ENCODE results near the gene KCNH4.

The KCNH4 gene

GRCh38 chr17:42138749-42139492 is 42.0 kb downstream of the KCNH4 start:
- no peak for DNase-seq (ENCODE audit: low read depth in 2 of 3, low spot score in 1 of 3)

DNA sequence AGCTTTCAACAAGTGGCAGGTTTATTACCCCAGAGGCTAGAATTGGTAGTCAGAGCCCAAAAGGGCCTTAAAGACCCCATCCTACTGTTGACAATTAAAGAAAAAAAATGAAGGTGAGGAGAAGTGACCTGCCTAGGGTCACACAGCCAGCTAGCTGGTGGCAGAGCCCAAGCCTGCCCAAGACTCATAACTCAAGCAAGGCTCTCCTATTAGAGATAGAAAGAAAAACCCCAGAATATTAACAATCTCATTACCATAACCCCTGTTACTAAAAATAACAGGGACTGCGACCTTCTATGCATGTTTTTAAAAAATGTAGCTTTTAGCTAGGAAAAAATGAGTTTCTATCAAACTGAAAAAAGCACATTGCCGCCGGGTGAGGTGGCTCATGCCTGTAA is 44.3 kb downstream of the KCNH4 start:
- DNase-seq (ENCODE audit: low read depth in 2 of 3, low spot score in 1 of 3), result no peak

DNA sequence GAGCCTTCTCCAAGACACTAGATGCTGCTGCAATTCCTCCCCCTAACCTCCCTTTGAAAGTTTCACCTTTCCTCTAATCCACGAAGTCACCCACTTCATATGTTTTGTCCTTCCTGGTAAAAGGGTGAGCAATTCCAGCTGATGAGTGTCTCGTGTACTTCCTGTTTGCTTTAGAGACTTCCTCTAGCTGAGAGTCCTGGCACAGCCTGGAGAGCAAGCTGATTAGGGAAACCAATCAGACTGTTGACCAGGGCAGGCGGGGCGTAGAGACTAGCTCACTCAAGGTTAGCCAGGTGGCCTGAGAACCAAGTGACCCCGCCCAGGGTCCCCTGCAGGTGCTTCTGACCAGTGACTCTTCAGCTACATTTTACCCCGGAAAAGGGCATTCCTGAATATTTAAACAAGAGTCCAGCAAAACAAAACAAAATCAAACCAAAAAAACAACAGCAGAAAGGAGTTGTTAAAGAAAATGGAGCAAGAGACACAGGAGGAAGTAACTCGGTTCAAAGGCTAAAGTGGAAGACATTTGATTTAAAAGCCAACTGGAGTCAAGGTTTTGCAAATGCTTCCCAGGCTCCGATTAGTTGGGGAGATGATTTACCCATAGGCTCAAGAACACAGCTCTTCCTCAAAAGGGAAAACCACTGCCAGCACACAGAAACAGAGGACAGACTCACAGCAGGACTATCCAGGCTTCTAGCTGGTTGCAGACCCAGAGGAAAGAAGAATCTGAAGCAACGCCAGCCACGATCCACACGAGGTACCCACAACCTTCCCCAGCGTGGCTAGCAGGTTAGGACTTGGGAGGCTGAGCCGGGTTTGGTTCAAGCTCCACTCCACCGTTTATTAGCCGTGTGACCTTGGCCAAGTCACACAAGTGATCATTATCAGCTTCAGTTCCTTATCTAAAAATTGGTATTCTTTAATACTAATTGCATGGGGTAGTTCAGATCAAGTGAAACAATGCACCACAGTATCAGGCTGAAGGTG is 45.0 kb downstream of the KCNH4 start:
- no peak for DNase-seq (ENCODE audit: low read depth in 2 of 3, low spot score in 1 of 3)

DNA sequence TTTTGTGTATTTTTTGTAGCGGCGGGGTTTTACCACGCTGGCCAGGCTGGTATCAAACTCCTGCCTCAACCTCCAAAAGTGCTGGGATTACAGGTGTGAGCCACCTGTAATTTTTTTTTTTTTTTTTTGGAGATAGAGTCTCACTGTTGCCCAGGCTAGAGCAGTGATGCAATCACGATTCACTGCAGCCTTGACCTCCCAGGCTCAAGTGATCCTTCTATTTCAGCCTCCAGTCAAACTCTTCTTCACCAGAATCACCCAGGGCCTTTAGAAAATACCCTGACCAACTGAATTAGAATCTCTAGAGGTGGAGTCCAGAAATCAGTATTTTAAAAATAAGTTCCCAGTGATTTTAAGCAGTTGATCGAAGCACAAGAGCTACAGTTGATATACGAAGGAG is 45.8 kb downstream of the KCNH4 start:
- DNase-seq (ENCODE audit: low read depth in 2 of 3, low spot score in 1 of 3), result no peak

DNA sequence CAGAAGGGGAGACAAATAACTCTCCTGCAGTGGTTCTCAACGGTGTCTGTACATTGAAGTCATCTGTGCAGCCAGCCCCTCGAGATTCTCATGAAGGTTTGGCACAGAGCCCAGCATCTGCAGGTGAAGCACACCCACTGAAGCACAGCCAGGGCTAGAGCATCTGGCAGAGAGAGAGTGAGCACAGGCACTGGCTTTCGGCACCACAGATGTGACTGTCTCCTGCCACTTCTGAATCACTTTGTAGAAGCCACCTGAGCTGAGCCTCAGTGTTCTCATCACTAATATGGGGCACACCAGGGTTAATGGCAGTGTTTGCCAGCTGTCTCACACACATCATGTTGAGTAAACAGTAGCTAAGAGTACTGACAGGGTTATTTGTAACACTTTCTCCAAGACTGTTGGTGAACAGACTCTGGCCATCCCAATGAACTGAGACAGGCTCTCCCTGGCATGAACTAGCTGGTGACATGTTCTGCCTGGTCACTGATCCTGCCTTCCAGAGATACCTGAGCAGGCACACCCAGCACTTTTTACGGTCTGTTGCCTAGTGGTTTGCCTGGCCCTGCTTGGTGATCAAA is 47.4 kb downstream of the KCNH4 start:
- DNase-seq (ENCODE audit: low read depth in 2 of 3, low spot score in 1 of 3), result no peak

- peak in 1 of 3 donors; percentile 37 for DNase-seq (ENCODE audit: low read depth in 2 of 3, low spot score in 1 of 3)
Observed at GRCh38 chr17:42132941-42133340, 48.0 kb downstream of the KCNH4 start.

DNA sequence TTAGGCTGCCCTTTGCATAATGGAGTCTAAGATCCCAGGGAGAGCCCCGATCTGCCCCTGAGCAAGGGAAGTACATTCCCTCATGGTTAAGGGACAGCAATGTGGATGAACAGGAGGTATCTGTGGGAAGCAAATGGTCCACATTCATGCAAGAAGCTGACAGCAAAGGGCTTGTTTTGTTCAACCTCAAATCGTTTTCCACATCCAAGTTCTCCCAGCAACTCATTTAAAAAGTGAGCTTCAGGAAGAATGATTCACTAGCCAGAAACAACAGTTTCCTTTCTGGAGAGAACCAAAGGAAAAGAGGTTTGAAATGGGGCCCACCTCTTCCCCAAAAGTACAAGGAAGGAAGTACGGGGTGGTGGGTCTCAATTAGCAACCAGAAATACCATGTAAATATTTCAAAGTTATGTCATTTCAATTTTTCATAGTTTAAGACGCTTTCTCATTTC is 48.9 kb downstream of the KCNH4 start:
- no peak for DNase-seq (ENCODE audit: low read depth in 2 of 3, low spot score in 1 of 3)

DNA sequence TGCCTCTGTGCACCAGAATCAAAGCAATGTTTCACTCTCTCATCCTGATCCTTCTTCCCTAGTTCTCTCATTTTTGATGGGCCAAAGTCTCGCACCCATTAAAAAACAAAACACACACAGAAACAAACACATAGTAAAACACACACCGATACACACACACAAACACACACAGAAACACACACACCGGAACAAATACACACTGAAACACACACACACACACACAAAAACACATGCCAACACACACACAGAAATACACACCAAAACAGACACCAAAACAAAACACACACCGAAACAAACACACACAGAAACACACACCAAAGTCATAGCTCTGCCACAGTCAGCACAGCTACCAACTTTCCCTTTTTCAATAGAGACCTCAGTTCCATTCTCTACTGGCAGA is 49.7 kb downstream of the KCNH4 start:
- no peak for DNase-seq (ENCODE audit: low read depth in 2 of 3, low spot score in 1 of 3)

GRCh38 chr17:42130310-42130936 is 50.5 kb downstream of the KCNH4 start:
- no peak for DNase-seq (ENCODE audit: low read depth in 2 of 3, low spot score in 1 of 3)

DNA sequence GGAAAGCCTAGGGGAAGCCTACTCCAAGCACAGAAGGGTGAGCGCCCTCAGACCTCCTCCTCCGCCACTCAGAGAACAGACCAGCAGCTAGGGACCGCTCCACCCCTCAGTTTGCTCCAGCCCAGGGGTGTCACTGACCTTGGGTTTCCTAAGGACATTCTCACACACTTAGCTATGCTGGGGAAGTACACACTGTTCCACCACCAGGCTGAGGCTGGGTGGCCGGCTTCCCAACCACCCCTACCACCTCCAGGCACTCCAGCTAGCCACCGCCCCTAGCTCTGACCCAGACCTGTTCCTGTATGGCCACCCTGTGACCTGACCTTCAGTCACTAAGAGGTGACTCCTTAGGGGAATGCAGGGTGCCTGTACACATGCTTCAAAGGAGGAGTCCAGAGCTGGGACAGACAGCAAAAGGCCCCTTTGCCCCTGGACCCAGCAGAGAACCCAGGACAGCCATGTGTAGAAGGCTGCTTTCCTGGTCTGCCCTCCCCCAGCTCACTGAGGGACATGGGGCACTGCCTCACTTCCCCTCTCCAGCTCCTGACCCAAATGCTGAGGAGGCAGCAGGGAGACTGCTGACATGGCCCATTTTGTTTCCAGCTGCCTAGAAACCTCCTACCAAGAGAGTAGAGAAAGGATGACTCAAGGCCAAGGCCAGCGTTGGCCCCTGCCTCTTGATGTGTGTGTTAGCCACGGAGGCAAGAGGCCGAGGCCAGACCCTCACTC is 51.7 kb downstream of the KCNH4 start:
- DNase-seq (ENCODE audit: low read depth in 2 of 3, low spot score in 1 of 3), result no peak

GRCh38 chr17:42127414-42127813 is 53.5 kb downstream of the KCNH4 start:
- DNase-seq (ENCODE audit: low read depth in 2 of 3, low spot score in 1 of 3), result no peak

DNA sequence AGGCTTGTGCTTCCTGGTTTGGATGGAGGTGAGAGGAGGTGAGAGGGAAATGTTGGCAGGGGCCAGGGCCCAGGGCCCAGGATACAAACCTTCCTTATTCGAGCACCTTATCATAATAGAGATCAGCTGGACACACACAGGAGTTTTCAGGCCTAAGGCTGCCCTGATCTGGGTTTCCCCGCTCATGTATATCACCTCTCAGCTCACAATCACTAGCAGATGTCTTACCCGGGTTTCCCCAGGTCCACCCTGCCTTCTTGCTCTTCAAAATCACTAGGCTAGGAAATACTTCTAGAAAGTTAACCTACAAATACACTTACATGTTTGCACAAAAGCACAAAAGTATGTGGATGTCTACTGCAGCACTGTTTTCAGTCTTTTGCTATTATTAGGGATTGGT is 54.1 kb downstream of the KCNH4 start:
- no peak for DNase-seq (ENCODE audit: low read depth in 2 of 3, low spot score in 1 of 3)

- no peak for DNase-seq (ENCODE audit: low read depth in 2 of 3, low spot score in 1 of 3)
Observed at GRCh38 chr17:42125565-42125964, 55.4 kb downstream of the KCNH4 start.

- no peak for DNase-seq (ENCODE audit: low read depth in 2 of 3, low spot score in 1 of 3)
Observed at GRCh38 chr17:42124256-42124655, 56.7 kb downstream of the KCNH4 start.

- no peak for DNase-seq (ENCODE audit: low read depth in 2 of 3, low spot score in 1 of 3)
Observed at GRCh38 chr17:42122371-42123303, 58.3 kb downstream of the KCNH4 start, which contains the start of gene HSPB9. Gene HSPB9 (plus strand): TSS chr17:42122804. CDS start chr17:42122851, 47 bp downstream.

DNA sequence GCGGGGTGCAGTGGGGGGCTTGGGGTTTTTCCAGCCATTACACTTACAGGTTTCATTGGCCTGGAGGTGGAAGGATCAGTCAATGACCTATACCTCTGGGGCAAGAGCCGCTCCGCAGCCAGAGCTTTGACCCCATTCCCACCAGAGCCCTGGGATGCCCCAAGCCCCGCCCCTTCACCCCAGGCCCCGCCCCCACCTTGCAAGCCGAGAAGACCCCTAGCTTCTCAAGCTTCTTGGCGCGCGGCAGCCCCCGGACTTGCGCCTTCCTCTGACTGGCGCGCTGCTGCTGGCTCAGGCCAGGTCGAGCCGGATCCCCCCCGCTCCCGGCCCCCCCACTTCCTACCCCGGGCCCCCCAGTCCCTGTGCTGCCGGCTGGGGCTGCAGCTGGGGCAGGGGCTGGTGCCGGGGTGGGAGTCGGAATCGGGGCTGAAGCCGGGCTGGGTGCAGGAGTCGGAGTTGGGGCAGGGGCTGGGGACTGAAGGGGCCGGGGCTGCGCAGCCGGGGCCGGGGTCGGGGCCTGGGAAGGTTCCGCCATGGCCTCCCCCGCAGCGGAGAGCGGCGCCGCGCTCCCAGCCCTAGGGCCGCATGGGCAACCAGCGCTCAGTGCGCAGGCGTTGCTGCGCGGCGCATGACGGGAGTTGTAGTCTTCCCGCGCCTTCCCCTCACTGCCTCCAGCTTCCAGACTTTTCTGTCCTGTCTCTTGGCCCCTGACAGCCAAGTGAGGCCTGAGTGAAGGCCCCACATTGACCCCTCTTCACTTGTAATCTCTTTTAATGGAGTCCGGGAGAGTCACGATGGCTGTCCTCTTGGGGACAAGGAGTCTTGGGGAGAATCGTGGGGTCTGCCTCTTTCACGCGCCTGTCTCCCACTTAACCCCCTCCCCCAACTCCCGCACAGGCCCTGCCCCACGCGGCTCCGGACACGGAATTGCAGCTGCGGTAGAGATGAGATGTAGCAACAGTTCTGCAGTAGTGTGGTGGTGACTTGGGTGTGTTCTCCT is 59.9 kb downstream of the KCNH4 start, which contains the start of gene KAT2A:
Gene KAT2A, minus strand, starts transcription at position 598 of the 1,000 bp plus-strand sequence. Its CDS starts 63 bp downstream, at position 535.
- DNase-seq (ENCODE audit: low read depth in 2 of 3, low spot score in 1 of 3), result peak; percentile 56 to 72 (median 59)

DNA sequence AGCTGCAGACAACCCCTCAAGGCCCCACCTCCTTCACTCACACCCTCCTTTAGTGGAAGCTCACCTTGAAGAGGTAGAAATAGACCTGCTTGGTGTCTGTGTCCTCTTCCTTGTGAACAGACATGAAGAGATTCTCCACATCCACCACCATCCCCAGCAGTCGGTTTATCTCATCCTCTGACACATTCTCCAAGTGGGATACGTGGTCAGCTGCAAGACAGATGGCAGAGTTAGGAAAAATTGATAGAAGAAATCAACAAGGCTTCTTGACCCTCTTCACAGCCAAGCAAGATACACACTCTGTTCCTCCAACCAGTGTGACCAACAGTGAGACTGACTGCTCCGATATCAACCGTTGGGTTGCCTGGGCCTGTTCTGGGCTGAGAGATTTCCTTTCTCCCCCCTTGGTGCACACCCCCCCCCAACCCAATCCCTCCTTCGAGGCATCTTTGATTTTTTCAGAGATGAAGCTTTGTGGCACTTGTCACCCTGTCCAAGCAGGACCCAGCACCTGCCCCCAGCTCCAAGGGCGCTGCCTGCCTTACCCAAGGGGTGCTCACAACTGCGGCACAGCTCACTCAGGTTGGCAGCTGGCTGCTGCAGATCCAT is 60.7 kb downstream of the KCNH4 start:
- no peak for DNase-seq (ENCODE audit: low read depth in 2 of 3, low spot score in 1 of 3)

DNA sequence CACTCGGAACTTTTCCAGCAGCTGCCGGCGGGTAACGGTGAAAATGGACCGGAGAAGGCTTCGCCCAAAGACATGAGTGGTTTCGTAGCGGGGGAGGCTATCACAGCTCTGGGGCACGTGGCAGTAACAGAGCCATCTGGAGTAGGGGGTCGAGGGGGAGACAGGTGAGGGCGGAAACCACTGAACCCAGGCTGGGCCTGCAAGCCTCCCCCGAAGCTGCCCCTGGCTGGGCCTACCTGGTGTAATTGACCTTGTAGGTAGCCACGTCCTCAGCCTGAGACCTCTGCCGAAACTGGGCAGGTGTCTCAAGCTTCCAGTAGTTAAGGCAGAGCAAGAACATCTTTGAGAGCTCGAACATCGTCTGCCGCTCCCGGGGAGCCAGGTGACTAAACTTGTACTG is 61.6 kb downstream of the KCNH4 start:
- DNase-seq (ENCODE audit: low read depth in 2 of 3, low spot score in 1 of 3), result no peak

Measured in stimulated activated CD4-positive, alpha-beta T cell treated with anti-CD3 and anti-CD28 coated beads, Interleukin-12 subunit alpha, Interleukin-12 subunit beta, amount 100 ng/mL, for 48 hours (primary cell).